GM13977 (cell line): ENCODE measurements around the gene THADA.

Source experiments
- DNase-seq: peaks from one replicate; pipeline ENCODE4 v3.0.0; 2012; ENCODE audit warnings: low spot score
- in situ Hi-C: fragments of 300-500 bp; cut with MboI; formaldehyde crosslinking; loops from one replicate; pipeline ENCODE4 v1.12.0; 2022; ENCODE audit warnings: low sequenced_read_pairs, low pct_unique_long_range_greater_than_20kb, mixed read lengths, inconsistent platforms; ENCODE audit not compliant: unreplicated experiment
- TF ChIP-seq, protein P1 (sequence below): IDR thresholded peaks from 2 replicates; pipeline ENCODE4 v1.5.1; 2012; ENCODE audit warnings: mild to moderate bottlenecking, control low read depth; ENCODE audit not compliant: insufficient read depth; ENCODE audit errors: extremely low read depth, missing control alignments

The THADA gene

DNA sequence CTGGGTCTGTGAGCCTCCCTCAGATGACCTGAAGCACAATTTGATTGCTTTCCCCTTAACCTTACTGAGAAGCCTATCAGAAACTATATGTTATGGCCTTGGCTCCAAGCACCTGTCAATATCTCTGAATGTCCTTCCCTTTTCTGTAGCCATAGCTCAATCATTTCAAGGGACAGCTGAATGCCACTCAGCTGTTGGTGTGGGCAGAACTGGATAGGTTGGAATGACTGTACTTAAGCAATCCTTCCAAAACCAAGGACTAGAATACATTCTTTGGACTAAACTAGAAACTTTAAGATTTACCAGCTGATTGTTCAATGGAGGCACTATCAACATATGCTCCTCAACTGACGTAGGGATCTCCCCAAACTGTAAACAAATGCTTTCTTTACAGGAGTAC lies 159.4 kb downstream of the THADA start:
- in situ Hi-C loops: no loop called here
- TF ChIP-seq, protein P1, sequence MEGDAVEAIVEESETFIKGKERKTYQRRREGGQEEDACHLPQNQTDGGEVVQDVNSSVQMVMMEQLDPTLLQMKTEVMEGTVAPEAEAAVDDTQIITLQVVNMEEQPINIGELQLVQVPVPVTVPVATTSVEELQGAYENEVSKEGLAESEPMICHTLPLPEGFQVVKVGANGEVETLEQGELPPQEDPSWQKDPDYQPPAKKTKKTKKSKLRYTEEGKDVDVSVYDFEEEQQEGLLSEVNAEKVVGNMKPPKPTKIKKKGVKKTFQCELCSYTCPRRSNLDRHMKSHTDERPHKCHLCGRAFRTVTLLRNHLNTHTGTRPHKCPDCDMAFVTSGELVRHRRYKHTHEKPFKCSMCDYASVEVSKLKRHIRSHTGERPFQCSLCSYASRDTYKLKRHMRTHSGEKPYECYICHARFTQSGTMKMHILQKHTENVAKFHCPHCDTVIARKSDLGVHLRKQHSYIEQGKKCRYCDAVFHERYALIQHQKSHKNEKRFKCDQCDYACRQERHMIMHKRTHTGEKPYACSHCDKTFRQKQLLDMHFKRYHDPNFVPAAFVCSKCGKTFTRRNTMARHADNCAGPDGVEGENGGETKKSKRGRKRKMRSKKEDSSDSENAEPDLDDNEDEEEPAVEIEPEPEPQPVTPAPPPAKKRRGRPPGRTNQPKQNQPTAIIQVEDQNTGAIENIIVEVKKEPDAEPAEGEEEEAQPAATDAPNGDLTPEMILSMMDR: no peak
- no peak for DNase-seq

DNA sequence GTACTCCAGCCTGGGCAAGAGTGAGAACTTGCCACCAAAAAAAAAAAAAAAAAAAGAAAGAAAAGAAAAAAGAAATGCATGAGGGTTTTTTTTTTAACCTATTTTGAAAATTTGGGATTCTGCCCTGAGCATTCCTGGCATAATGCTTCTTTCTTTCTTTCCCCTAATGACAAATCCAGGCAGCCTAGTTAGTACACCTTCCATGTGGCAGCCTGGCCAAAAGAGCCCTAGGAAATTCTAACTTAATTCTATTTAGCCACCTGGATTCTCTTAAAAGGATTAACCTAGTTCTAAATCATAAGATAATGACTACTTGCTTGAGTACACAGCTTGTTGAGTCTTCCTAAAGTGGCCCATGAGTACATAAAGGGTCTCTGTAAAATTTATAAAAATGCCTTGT lies 160.1 kb downstream of the THADA start:
- DNase-seq: no peak
- TF ChIP-seq, protein P1: no peak
- in situ Hi-C loops: no loop called here

DNA sequence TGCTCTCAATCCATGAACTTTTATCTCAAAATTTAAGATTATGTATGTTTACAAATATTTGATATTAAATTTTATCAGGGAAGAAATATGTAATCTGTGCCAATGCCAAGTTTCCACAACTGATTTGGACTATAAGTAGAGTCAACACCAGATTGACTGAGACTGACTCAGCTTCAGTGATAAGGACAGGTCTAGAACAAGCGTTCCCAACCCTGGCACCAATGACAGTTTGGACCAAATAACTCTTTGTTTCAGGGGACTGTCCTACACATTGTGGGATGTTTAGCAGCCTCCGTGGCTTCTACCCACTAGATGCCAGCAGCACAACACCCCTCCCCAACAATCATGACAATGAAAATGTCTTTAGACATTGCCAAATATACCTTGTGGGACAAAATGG lies 165.3 kb downstream of the THADA start:
- in situ Hi-C loops: no loop called here
- no peak for DNase-seq
- TF ChIP-seq, protein P1: no peak

DNA sequence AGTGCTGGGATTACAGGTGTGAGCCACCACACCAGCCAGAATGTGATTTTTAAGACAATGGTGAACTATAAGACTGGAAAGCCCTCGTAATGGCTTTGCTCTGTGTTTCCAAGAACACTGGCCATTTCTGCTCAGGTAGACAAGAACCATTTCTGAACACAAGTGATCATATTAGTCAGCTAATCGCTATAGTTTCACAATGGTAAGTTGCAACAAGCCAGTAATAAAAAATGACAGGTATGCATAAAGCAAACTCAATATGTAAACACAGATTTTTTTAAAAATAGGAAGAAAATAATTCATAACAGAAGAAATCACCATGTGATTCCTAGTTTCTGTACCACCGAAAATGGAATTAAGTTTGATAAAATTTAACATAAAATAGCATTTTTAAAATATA lies 166.5 kb downstream of the THADA start:
- in situ Hi-C loops: no loop called here
- no peak for DNase-seq
- TF ChIP-seq, protein P1: no peak

DNA sequence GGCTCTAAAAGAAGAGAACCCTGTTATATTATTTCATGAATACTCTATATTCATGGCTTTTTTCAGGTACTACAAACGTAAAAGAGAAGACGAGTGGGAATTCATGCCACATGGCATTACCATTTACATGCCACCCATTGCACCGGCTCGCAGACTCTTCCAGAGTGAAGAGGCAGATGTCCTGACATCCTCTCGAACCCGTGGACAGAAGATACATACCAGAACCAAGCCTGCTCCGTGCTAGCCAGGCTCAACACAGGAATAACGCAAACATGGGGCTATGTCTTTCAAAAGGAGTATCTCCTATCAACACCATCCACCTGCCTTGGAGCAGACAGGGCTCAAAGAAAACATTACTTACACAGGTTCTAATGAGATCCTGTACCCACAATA lies 168.8 kb downstream of the THADA start:
- TF ChIP-seq, protein P1: no peak
- in situ Hi-C loops: no loop called here
- DNase-seq: no peak

DNA sequence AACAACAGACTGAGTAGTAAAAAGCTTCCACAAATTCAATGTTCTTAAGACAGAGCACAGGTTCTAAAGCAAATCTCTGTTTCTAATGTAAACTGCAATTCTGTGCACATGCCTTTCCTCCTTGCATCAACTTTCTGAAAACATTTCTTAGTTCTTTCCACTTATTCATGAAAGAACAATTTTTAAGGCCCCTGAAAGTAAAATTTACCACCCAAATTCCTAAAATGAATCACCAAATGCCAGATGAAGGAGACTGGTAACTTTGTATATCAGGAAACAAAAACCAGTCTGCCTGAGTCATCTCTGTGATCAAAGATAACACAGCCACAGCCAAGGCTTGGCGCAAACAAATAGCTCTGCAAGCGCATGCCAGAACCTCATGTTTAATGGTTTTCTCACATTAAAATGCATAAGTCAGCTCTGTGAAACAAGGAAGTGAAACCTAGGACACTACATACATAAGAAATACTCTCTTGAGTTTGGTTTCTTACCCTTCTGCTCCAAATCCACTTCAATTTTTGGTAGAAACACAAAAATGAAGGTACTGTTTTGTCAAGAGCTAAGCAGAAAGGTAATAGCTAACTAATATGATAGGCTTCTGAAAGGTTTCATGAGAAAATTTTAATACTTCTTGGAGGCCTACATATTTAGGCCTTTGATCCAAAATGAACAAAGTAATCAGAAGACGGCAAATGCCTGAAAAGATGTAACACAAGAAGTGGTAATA lies 169.4 kb downstream of the THADA start:
- DNase-seq: peak; percentile 83
- in situ Hi-C loops: no loop called here
- TF ChIP-seq, protein P1: no peak
